ENCODE results near the gene PCBP3.

Gene PCBP3

GRCh38 chr21:45900034-45900868, 256.7 kb downstream of the PCBP3 start:
- DNase-seq = no peak

GRCh38 chr21:45901061-45901690, 257.7 kb downstream of the PCBP3 start:
- no peak for DNase-seq

- DNase-seq = no peak
Observed at GRCh38 chr21:45902292-45902995, 258.9 kb downstream of the PCBP3 start.

- DNase-seq = no peak
Observed at GRCh38 chr21:45905196-45905595, 261.7 kb downstream of the PCBP3 start.

GRCh38 chr21:45906196-45906805, 262.8 kb downstream of the PCBP3 start:
- DNase-seq = no peak

GRCh38 chr21:45906859-45907258, 263.3 kb downstream of the PCBP3 start:
- DNase-seq = no peak

- DNase-seq = no peak
Observed at GRCh38 chr21:45908536-45909237, 265.2 kb downstream of the PCBP3 start.

GRCh38 chr21:45909238-45909988, 265.9 kb downstream of the PCBP3 start:
- DNase-seq = no peak

GRCh38 chr21:45910155-45910547, 266.6 kb downstream of the PCBP3 start:
- DNase-seq = no peak

GRCh38 chr21:45910548-45911221, 267.2 kb downstream of the PCBP3 start:
- no peak for DNase-seq

- no peak for DNase-seq
Observed at GRCh38 chr21:45911806-45912325, 268.3 kb downstream of the PCBP3 start.

GRCh38 chr21:45912611-45913417, 269.3 kb downstream of the PCBP3 start:
- no peak for DNase-seq

GRCh38 chr21:45913418-45913765, 269.9 kb downstream of the PCBP3 start:
- no peak for DNase-seq

- DNase-seq = no peak
Observed at GRCh38 chr21:45913886-45914285, 270.4 kb downstream of the PCBP3 start.

GRCh38 chr21:45914321-45914845, 270.9 kb downstream of the PCBP3 start:
- DNase-seq = no peak

- DNase-seq = no peak
Observed at GRCh38 chr21:45916011-45916840, 272.7 kb downstream of the PCBP3 start.

GRCh38 chr21:45917241-45917640, 273.7 kb downstream of the PCBP3 start:
- DNase-seq = no peak

GRCh38 chr21:45918011-45918410, 274.5 kb downstream of the PCBP3 start:
- DNase-seq = no peak

GRCh38 chr21:45918835-45919447, 275.4 kb downstream of the PCBP3 start:
- DNase-seq = no peak

All from NCI-H82 (cell line).